GM12878 (cell line): ENCODE data around the gene S100A2.

Experiments
- CEBPZ ChIP-seq: fragments of 150-350 bp; IDR thresholded peaks from 2 replicates; pipeline ENCODE4 v1.6.1; 2016; ENCODE audit warnings: low read depth, low read length
- USF2 ChIP-seq: IDR thresholded peaks from 2 replicates; pipeline ENCODE4 v1.6.1; 2011; ENCODE audit warnings: low read depth, low read length, improper control_type of control experiment, borderline replicate concordance

- no peak for TF ChIP-seq USF2
- no peak for TF ChIP-seq CEBPZ
Measured at GRCh38 chr1:153573351-153573750, 7.7 kb upstream of the S100A2 start.
